ENCODE results near the gene SKP2.

DNA sequence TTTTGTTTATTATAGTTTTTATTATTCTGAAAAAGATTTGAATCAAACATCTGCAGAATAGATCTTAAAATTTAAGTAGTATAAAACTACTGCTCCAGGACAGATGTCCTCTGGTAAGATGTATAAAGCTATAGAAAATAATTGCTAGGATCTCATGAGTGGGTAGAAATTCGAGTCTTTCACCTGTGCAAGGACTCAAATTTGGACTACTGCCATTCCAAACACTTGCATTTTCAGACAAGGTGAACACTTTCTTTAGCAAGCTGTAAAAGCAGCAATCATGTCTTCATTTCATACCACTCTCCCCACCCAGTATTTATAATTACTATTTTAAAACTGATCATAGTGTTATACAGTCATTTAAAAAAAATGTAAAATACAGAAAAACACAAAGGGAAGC, 20.7 kb downstream of the SKP2 start:
- TF ChIP-seq, protein P1, sequence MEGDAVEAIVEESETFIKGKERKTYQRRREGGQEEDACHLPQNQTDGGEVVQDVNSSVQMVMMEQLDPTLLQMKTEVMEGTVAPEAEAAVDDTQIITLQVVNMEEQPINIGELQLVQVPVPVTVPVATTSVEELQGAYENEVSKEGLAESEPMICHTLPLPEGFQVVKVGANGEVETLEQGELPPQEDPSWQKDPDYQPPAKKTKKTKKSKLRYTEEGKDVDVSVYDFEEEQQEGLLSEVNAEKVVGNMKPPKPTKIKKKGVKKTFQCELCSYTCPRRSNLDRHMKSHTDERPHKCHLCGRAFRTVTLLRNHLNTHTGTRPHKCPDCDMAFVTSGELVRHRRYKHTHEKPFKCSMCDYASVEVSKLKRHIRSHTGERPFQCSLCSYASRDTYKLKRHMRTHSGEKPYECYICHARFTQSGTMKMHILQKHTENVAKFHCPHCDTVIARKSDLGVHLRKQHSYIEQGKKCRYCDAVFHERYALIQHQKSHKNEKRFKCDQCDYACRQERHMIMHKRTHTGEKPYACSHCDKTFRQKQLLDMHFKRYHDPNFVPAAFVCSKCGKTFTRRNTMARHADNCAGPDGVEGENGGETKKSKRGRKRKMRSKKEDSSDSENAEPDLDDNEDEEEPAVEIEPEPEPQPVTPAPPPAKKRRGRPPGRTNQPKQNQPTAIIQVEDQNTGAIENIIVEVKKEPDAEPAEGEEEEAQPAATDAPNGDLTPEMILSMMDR (IDR thresholded peaks at IDR 0.05): no peak
- TF ChIP-seq POLR2A (IDR thresholded peaks at IDR 0.05): no peak
- no peak for TF ChIP-seq POLR2AphosphoS5 (IDR thresholded peaks at IDR 0.05)
- no peak for TF ChIP-seq EP300 (IDR thresholded peaks at IDR 0.05)
